ENCODE data around the gene HSPA12B.

HSPA12B gene

GRCh38 chr20:3767427-3768341 lies 35.2 kb downstream of the HSPA12B start, which contains the start of gene ADISSP:
Gene ADISSP, minus strand, starts transcription at chr20:3767753. Its CDS starts 7,653 bp downstream, at chr20:3760100.
- DNase-seq, result peak; percentile 98 to 99

GRCh38 chr20:3768342-3769130 lies 36.1 kb downstream of the HSPA12B start:
- peak; percentile 87 to 88 for DNase-seq

DNA sequence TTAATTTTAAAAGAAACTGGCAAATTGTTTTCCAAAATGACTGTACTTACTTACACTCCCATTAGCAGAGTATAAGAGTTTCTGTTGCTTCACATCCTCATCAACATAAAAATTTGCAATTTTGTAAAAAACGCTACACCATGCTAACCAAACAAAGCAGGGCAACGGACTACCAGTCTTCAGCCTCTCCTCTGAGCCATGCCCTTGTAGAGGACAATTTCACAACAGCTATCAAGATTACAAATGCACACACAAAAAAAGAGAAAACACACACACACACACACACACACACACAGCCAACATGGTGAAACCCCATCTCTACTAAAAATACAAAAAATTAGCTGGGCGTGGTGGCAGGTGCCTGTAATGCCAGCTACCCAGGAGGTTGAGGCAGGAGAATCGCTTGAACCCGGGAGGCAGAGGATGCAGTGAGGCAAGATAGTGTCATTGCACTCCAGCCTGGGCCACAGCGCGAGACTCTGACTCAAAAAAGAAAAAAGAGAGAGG lies 39.1 kb downstream of the HSPA12B start:
- no peak for DNase-seq

GRCh38 chr20:3775457-3776108 lies 43.1 kb downstream of the HSPA12B start:
- no peak for DNase-seq

- DNase-seq, result no peak
Measured at GRCh38 chr20:3777381-3777715, 44.9 kb downstream of the HSPA12B start.

GRCh38 chr20:3777716-3778629 lies 45.5 kb downstream of the HSPA12B start:
- peak; percentile 39 to 48 for DNase-seq

GRCh38 chr20:3778976-3779375 lies 46.5 kb downstream of the HSPA12B start:
- no peak for DNase-seq

GRCh38 chr20:3781153-3781910 lies 48.8 kb downstream of the HSPA12B start, which contains the start of gene SPEF1:
Gene SPEF1, minus strand, starts transcription at chr20:3781448. Its CDS starts 161 bp downstream, at chr20:3781287.
- peak; percentile 67 to 74 for DNase-seq

DNA sequence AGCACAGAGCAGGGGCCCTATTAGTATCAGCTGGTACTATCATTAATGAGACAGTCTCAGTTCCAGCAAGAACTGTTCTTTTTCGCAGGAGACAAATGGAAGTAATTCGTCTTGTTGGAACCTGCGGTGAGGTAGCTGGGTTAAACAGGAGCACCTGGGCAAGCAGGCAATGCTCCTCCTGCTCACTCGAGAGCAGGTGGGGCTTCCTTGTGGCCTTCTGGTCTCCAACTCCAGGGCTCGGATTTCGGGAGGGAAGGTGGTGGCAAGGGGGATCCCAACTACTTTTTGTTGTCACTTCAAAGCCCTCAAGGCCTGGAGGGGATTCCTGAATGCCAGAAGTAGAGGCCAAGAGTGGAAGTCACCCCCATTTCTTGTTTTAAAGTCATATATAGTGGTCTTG lies 50.1 kb downstream of the HSPA12B start:
- DNase-seq, result no peak

DNA sequence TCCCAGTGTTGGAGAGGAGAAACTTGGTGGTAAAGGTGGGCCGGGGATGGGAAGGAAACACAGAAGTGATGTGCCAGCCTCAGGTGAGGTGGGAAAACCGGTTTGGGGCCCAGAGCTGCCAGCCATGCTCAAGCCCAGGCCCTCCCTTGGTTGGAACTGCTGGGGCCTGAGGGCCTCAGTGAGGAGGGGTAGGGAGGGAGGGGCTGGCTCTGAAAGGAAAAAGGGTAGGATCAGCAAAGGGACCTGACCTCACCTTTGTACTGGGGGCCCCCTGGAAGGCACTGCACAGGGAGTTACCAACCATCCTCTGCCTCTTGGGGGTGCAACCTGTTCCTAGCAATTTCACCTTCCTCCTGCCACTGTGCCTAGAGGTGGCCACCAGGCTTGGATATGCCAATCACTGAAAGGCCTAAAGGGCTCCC lies 50.6 kb downstream of the HSPA12B start:
- no peak for DNase-seq

- no peak for DNase-seq
Measured at GRCh38 chr20:3783511-3784195, 51.2 kb downstream of the HSPA12B start.

DNA sequence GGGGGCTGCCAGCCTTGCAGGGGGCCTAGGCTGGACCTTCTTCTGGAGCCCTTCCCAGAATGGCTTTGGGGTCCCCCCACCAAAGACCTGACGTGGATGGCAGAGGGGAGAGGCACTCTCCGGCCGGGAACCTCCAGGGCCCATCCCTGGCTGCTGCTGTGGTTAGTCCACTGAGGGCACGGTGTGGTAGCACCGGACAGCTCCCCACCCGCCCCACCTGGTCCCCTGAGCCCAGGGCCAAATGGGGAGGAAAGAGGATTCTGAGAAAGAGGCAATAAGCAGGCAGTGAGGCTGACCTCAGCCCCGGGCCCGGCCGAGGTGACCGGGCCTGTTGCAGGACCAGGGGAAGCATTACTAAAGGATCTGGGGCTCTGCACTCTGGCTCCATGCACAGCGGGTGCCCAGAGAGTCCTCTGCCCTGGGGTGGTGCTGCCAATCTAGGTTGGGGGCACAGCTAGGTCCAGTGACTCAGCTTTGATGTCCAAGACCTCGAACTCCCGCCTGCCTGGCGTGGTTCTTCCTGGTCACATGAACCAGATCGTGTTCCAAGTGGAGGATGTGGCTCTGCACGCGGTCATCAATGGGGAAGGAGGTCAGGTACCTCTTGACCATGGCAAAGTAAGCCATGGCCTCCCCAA lies 51.9 kb downstream of the HSPA12B start:
- no peak for DNase-seq

GRCh38 chr20:3784863-3785239 lies 52.4 kb downstream of the HSPA12B start:
- DNase-seq, result no peak

DNA sequence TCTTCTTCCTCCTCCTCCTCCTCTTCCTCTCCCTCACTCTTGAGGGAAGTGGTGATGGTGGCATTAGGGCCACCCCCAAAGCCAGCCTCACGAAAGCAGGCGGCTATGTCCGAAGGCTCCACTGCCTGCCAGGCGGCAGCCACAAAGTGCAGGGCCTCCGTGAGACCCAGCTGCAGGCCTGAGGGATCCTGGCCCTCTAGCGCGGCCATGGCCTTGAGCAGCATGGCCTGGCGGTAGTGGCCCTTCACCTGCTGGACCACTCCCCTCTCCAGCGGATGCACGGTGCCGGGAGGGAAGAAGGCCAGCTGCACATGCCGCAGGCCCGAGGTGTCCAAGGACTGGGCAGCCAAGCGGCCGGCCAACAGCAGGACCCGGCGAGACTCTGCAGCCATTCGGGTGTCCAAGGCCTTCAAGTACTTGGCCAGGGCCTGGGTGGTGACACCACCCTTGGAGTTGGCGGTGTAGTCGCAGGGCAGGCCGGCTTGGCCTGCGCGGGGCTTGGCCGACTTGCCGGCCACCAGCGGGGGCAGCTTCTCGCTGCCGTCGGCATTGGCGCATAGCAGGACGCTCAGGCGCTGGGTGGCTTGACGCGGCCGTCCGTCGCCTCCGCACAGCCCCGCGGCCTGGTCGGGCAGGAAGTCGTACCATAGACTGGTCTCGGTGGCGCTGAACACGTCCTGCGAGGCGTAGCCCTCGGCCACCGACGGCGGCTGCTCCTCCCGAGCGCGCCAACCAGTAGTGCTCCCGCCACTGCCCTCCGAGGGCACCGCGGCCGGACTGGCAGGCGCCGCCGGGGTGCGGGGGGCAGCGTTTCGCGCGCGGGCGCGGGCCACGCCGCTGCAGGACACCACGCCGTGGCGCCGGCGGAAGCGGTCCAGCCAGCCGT lies 53.0 kb downstream of the HSPA12B start:
- no peak for DNase-seq

- DNase-seq, result peak; percentile 39 to 45
Measured at GRCh38 chr20:3786126-3786484, 53.6 kb downstream of the HSPA12B start.

DNA sequence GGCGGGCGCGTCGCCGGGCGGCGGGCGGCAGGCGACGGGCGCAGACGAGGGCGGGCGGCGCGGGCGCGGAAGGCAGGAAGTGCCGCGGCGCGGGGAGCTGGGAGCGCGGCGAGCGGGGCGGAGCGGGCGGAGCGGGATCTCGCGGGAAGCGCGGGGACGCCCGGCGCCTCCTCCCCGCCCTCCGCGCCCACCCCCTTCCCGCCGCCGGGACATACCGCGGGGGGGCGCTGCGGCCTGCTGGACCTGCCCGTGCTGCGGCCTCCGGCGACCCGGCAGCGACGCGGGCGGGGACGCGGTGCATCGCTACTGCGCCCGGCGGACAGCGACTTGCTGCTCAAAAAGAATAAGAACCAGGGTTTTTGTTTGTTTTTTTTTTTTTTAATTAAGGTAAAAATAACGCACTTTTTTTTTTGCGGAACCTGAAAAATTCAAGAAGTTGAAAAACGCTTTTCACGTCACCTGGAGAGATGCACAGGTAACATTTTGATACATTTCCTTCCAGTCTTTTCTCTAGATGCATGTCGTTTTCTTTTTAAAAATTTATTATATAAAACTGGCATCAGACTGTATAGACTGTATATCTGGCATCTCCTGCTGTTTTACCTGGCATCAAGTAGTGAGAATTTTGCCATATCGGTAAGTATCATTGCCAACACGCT lies 54.3 kb downstream of the HSPA12B start, which contains the start of gene CENPB:
CENPB (minus strand) TSS at position 76 of the 659 bp plus-strand sequence. CDS start 257 bp downstream, outside the sequence.
- DNase-seq, result peak; percentile 90 to 92

DNA sequence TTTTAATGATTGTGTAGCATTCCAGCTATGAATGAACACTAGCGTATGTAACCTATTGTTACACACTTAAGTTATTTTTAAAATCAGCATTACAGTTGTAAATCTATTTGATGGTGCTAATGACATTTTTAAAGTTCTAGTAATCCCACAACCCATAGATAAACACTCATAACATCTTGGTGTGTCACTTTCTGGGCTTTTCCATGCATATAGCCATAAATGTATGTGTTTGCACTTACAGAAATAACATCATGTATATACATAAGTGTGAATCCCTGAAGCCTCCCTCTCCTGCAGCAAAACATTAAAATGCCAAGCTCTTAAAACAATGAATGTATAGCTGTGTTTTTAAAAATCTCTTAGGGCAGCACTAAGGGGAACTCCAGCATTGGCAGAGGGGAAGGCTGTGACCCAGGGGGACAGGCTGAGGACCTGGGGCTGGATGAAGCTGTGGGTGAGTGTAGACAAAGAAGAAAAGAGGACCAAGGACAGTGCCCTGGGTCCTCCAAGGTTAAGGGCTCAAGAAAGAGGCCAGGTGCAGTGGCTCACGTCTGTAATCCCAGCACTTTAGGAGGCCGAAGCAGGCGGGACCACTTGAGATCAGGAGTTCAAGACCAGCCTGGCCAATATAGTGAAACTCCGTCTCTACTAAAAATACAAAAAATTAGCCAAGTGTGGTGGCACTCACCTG lies 55.0 kb downstream of the HSPA12B start:
- DNase-seq, result no peak
